ENCODE measurements around the gene GREM2. TPM values are rescaled to one million over a fixed set of nuclear protein-coding genes. Genes with fewer than 3 reads are reported as not detected.

Gene GREM2
- total RNA-seq, 1 donor from 2014 or later, result not detected

- Mint-ChIP-seq H3K4me3 (ENCODE audit: unreplicated experiment) (no peak overlapping the region), H3K27ac (ENCODE audit: unreplicated experiment) (no peak overlapping the region), H3K36me3 (ENCODE audit: unreplicated experiment) (peaks cover 2% of the 10 kb centered on the region), H3K4me1 (ENCODE audit: unreplicated experiment) (peaks cover 11% of the 10 kb centered on the region), H3K9me3 (ENCODE audit: unreplicated experiment) (no peaks in the 10 kb centered on the region), H3K27me3 (ENCODE audit: unreplicated experiment) (peaks cover 77% of the 10 kb centered on the region)
- no peak for DNase-seq (ENCODE audit: extremely low spot score, unreplicated experiment)
- TF ChIP-seq, protein P1, sequence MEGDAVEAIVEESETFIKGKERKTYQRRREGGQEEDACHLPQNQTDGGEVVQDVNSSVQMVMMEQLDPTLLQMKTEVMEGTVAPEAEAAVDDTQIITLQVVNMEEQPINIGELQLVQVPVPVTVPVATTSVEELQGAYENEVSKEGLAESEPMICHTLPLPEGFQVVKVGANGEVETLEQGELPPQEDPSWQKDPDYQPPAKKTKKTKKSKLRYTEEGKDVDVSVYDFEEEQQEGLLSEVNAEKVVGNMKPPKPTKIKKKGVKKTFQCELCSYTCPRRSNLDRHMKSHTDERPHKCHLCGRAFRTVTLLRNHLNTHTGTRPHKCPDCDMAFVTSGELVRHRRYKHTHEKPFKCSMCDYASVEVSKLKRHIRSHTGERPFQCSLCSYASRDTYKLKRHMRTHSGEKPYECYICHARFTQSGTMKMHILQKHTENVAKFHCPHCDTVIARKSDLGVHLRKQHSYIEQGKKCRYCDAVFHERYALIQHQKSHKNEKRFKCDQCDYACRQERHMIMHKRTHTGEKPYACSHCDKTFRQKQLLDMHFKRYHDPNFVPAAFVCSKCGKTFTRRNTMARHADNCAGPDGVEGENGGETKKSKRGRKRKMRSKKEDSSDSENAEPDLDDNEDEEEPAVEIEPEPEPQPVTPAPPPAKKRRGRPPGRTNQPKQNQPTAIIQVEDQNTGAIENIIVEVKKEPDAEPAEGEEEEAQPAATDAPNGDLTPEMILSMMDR (IDR thresholded peaks at IDR 0.05), result no peak
Observed at GRCh38 chr1:240516069-240516468, 95.9 kb downstream of the GREM2 start.

DNA sequence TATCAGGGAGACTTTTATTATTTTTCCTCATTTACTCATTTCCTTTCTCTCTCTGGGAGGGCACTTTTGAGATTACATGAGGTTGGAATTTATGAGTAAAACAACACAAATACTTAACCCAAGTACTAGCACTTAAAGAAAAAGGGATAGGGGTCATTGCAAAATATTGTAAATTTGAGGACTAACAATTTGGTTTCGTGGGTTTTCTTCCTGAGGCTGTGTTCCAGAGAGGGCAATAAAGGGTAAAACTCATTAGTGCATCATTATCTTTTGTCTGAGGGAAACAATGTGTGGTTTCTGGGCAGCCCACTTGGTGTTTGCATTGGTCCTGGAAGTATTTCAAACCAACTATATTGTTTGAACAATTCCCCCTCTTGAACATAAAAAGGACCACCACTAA is 96.5 kb downstream of the GREM2 start:
- H3K4me3 Mint-ChIP-seq (ENCODE audit: unreplicated experiment), result no peak overlapping the region
- DNase-seq (ENCODE audit: extremely low spot score, unreplicated experiment), result no peak
- H3K9me3 Mint-ChIP-seq (ENCODE audit: unreplicated experiment), result no peaks in the 10 kb centered on the region

GRCh38 chr1:240511789-240512188 is 100.2 kb downstream of the GREM2 start:
- TF ChIP-seq, protein P1 (IDR thresholded peaks at IDR 0.05), result no peak
- Mint-ChIP-seq H3K4me3 (ENCODE audit: unreplicated experiment) (no peak overlapping the region), H3K27me3 (ENCODE audit: unreplicated experiment) (peaks cover 62% of the 10 kb centered on the region), H3K9me3 (ENCODE audit: unreplicated experiment) (no peaks in the 10 kb centered on the region), H3K4me1 (ENCODE audit: unreplicated experiment) (peaks cover 14% of the 10 kb centered on the region), H3K27ac (ENCODE audit: unreplicated experiment) (no peak overlapping the region), H3K36me3 (ENCODE audit: unreplicated experiment) (no peaks in the 10 kb centered on the region)
- DNase-seq (ENCODE audit: extremely low spot score, unreplicated experiment), result no peak

More for the DNA sequence above, 96.5 kb downstream of the GREM2 start:
- Mint-ChIP-seq H3K4me1 (ENCODE audit: unreplicated experiment) (peaks cover 11% of the 10 kb centered on the region), H3K27ac (ENCODE audit: unreplicated experiment) (no peak overlapping the region), H3K36me3 (ENCODE audit: unreplicated experiment) (peaks cover 2% of the 10 kb centered on the region), H3K27me3 (ENCODE audit: unreplicated experiment) (peaks cover 74% of the 10 kb centered on the region)
- TF ChIP-seq, protein P1 (IDR thresholded peaks at IDR 0.05), result no peak

DNA sequence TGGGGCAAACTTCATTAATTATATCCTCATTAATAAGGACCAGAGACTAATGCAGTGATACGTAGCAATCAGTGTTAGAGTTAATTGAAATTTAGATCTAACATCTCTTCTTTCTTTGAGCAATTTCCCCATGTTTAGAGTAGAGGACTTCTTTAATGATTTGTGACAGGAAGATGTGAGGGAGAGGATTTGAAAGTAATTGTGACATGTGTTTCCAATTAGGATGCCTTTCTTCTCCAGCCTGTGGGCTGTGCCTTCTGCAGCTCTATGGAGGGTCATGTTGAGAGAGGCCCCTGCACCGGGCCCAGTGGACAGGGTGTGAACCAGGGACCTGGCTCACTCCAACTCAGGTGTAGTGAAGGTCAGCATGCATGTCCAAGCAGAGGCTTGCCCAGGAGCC is 103.0 kb downstream of the GREM2 start:
- Mint-ChIP-seq H3K36me3 (ENCODE audit: unreplicated experiment) (no peaks in the 10 kb centered on the region), H3K4me3 (ENCODE audit: unreplicated experiment) (no peak overlapping the region), H3K27ac (ENCODE audit: unreplicated experiment) (no peak overlapping the region), H3K4me1 (ENCODE audit: unreplicated experiment) (peaks cover 3% of the 10 kb centered on the region), H3K9me3 (ENCODE audit: unreplicated experiment) (no peaks in the 10 kb centered on the region), H3K27me3 (ENCODE audit: unreplicated experiment) (peaks cover 58% of the 10 kb centered on the region)
- DNase-seq (ENCODE audit: extremely low spot score, unreplicated experiment), result no peak
- TF ChIP-seq, protein P1 (IDR thresholded peaks at IDR 0.05), result no peak

GRCh38 chr1:240508201-240508600 is 103.8 kb downstream of the GREM2 start:
- DNase-seq (ENCODE audit: extremely low spot score, unreplicated experiment), result no peak
- Mint-ChIP-seq H3K9me3 (ENCODE audit: unreplicated experiment) (no peaks in the 10 kb centered on the region), H3K36me3 (ENCODE audit: unreplicated experiment) (no peaks in the 10 kb centered on the region), H3K27ac (ENCODE audit: unreplicated experiment) (no peak overlapping the region), H3K4me3 (ENCODE audit: unreplicated experiment) (no peak overlapping the region), H3K27me3 (ENCODE audit: unreplicated experiment) (peaks cover 52% of the 10 kb centered on the region), H3K4me1 (ENCODE audit: unreplicated experiment) (peaks cover 3% of the 10 kb centered on the region)
- TF ChIP-seq, protein P1 (IDR thresholded peaks at IDR 0.05), result no peak
